ENCODE results near the gene FEV.

Gene FEV

DNA sequence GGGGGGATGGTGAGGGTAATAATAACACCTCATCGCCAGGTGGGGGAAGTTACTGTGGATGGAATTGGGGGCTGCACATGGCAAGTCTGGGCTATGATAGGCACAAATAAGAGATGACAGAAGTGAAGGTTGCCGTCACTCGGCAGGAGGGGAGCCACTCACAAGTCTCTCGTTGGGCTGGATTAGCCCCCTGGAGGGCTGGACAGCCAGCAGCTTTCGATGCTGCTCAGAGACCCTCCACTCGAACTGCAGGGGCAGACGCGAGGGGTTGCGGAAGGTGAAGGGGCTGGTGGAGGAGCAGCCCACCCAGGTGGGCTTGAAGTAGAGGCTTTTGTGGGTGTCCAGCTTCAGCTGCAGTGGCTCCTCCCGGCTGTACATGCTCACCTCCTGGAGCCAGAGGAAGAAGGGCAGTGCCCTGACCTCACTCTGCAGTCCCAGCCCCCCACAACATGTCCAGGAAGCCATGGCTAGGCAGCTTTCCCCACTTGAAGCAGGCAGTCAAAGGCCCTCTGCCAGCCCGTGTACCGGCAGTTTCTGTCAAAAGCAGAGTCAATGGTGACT, 38.1 kb upstream of the FEV start:
- no peak for DNase-seq (ENCODE audit: low spot score)
- peak overlapping the region; percentile 47 for H3K14ac ChIP-seq (ENCODE audit: low read length)
- H3K9me3 ChIP-seq (replicated peaks in 1 of 2; ENCODE audit: control insufficient read depth in 2 of 2, insufficient read depth in 1 of 2, low read depth in 1 of 2, low read length in 2 of 2) = no peaks in the 10 kb centered on the region
- H3K27me3 ChIP-seq (ENCODE audit: control insufficient read depth in 3 of 3, insufficient read depth in 3 of 3, low read depth in 1 of 3, low read length in 3 of 3) = peaks cover 0 to 77% (median 2%) of the 10 kb centered on the region in 3 experiments
- peak overlapping the region; percentile 67 for H3K18ac ChIP-seq (ENCODE audit: low read length)
- WGBS, 2 donors (ENCODE audit: extremely low coverage in 2 of 2, insufficient read length in 2 of 2, insufficient replicate concordance in 1 of 2) = no CpG with 5 or more reads among the region's 12 CpGs
- no peak overlapping the region for H2AFZ ChIP-seq (ENCODE audit: low read length)
- no peak overlapping the region for H3K4me3 ChIP-seq (ENCODE audit: low read length in 2 of 2)
- no peaks in the 10 kb centered on the region for H3K36me3 ChIP-seq (replicated peaks in 1 of 2; ENCODE audit: control insufficient read depth in 2 of 2, insufficient read depth in 2 of 2, low read length in 2 of 2)
- H3K9ac ChIP-seq (ENCODE audit: low read depth, low read length, poor library complexity) = peak overlapping the region; percentile 65
- H2AK5ac ChIP-seq (ENCODE audit: low read depth, low read length) = peak overlapping the region; percentile 54
- H4K8ac ChIP-seq (ENCODE audit: low read depth, low read length) = no peak overlapping the region
- H3K23ac ChIP-seq (ENCODE audit: low read depth, low read length, poor library complexity) = no peak overlapping the region
- no peak overlapping the region for H3K27ac ChIP-seq (replicated peaks; ENCODE audit: low read length)
- H3K4me2 ChIP-seq (ENCODE audit: insufficient read depth, low read length, poor library complexity, severe bottlenecking) = no peak overlapping the region
- peak overlapping the region; percentile 19 for H2BK120ac ChIP-seq (ENCODE audit: low read depth, low read length)
- peaks cover 4 to 13% of the 10 kb centered on the region in 2 donors for H3K4me1 ChIP-seq (ENCODE audit: control insufficient read depth in 2 of 2, insufficient read depth in 1 of 2, low read depth in 1 of 2, low read length in 2 of 2)
- no peak overlapping the region for H2BK15ac ChIP-seq (ENCODE audit: low read length)
- H4K91ac ChIP-seq (ENCODE audit: low read depth, low read length, poor library complexity) = no peak overlapping the region
- no peak overlapping the region for H2BK12ac ChIP-seq (ENCODE audit: low read length)
- no peak overlapping the region for H2BK5ac ChIP-seq (ENCODE audit: low read length)
- no peaks in the 10 kb centered on the region for H3K79me1 ChIP-seq (ENCODE audit: low read depth, low read length)
- H3K4ac ChIP-seq (ENCODE audit: low read length) = no peak overlapping the region

DNA sequence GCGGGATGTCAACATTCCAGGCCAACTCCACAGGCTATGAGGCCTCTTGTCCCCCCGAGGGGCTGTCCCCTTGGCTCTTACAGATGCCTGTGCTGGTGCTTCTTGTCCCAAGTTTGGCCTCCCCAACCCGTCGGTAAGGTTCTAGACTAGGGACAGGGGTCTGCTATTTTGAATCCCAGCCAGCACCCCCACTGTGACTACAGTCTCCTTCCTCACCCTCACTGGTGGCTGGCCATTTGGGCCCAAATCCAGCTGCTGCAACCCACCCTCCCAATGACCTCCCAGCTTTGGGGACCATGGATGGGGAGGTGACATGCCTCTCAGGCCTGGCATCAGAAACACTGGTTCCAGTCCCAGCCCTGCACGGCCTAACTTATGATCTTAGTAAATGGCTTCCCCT, 37.6 kb upstream of the FEV start:
- Histone ChIP-seq H3K4me1 (ENCODE audit: control insufficient read depth in 2 of 2, insufficient read depth in 1 of 2, low read depth in 1 of 2, low read length in 2 of 2) (peaks cover 4 to 13% of the 10 kb centered on the region in 2 donors), H2BK12ac (ENCODE audit: low read length) (no peak overlapping the region), H3K9me3 (replicated peaks in 1 of 2; ENCODE audit: control insufficient read depth in 2 of 2, insufficient read depth in 1 of 2, low read depth in 1 of 2, low read length in 2 of 2) (no peaks in the 10 kb centered on the region), H3K36me3 (replicated peaks in 1 of 2; ENCODE audit: control insufficient read depth in 2 of 2, insufficient read depth in 2 of 2, low read length in 2 of 2) (no peaks in the 10 kb centered on the region), H3K27me3 (ENCODE audit: control insufficient read depth in 3 of 3, insufficient read depth in 3 of 3, low read depth in 1 of 3, low read length in 3 of 3) (peaks cover 0 to 80% (median 2%) of the 10 kb centered on the region in 3 experiments), H4K91ac (ENCODE audit: low read depth, low read length, poor library complexity) (no peak overlapping the region), H2BK5ac (ENCODE audit: low read length) (no peak overlapping the region), H3K4me2 (ENCODE audit: insufficient read depth, low read length, poor library complexity, severe bottlenecking) (no peak overlapping the region), H3K14ac (ENCODE audit: low read length) (no peak overlapping the region), H3K9ac (ENCODE audit: low read depth, low read length, poor library complexity) (no peak overlapping the region), H2BK15ac (ENCODE audit: low read length) (no peak overlapping the region), H3K27ac (replicated peaks; ENCODE audit: low read length) (no peak overlapping the region), H3K4me3 (ENCODE audit: low read length in 2 of 2) (no peak overlapping the region), H3K18ac (ENCODE audit: low read length) (no peak overlapping the region), H4K8ac (ENCODE audit: low read depth, low read length) (no peak overlapping the region), H2AK5ac (ENCODE audit: low read depth, low read length) (peak overlapping the region; percentile 23), H2AFZ (ENCODE audit: low read length) (no peak overlapping the region), H3K4ac (ENCODE audit: low read length) (no peak overlapping the region), H2BK120ac (ENCODE audit: low read depth, low read length) (no peak overlapping the region), H3K23ac (ENCODE audit: low read depth, low read length, poor library complexity) (no peak overlapping the region), H3K79me1 (ENCODE audit: low read depth, low read length) (no peaks in the 10 kb centered on the region)
- DNase-seq (ENCODE audit: low spot score) = no peak
- WGBS, 2 donors (ENCODE audit: extremely low coverage in 2 of 2, insufficient read length in 2 of 2, insufficient replicate concordance in 1 of 2) = no CpG with 5 or more reads among the region's 5 CpGs

DNA sequence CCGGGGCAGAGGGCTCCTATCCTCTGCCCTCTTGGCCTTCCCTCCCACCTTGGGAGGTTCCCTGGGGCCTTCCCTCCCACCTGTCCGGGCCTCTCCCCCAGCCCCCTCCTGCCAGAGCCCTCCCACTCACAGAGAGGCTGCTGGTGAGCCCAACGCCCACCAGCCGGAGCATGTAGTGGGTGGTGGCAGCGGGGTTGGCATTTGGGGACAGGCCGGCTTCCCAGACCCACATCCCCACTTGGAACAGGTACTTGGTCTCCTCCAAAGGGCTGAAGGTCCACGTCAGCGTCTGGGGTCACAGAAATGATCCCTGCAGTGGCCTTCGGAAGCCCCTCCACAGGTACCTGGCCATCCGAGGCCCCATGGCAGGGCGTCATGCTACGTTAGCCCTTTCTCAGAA, 37.1 kb upstream of the FEV start:
- Histone ChIP-seq H3K79me1 (ENCODE audit: low read depth, low read length) (no peaks in the 10 kb centered on the region), H3K14ac (ENCODE audit: low read length) (peak overlapping the region; percentile 42), H2AFZ (ENCODE audit: low read length) (no peak overlapping the region), H3K4me2 (ENCODE audit: insufficient read depth, low read length, poor library complexity, severe bottlenecking) (no peak overlapping the region), H3K23ac (ENCODE audit: low read depth, low read length, poor library complexity) (no peak overlapping the region), H3K18ac (ENCODE audit: low read length) (peak overlapping the region; percentile 29), H2BK120ac (ENCODE audit: low read depth, low read length) (no peak overlapping the region), H2BK15ac (ENCODE audit: low read length) (peak overlapping the region; percentile 56), H3K27ac (replicated peaks; ENCODE audit: low read length) (no peak overlapping the region), H3K4me1 (ENCODE audit: control insufficient read depth in 2 of 2, insufficient read depth in 1 of 2, low read depth in 1 of 2, low read length in 2 of 2) (peaks cover 4 to 13% of the 10 kb centered on the region in 2 donors), H2BK12ac (ENCODE audit: low read length) (no peak overlapping the region), H4K91ac (ENCODE audit: low read depth, low read length, poor library complexity) (no peak overlapping the region), H3K36me3 (replicated peaks in 1 of 2; ENCODE audit: control insufficient read depth in 2 of 2, insufficient read depth in 2 of 2, low read length in 2 of 2) (no peaks in the 10 kb centered on the region), H3K9ac (ENCODE audit: low read depth, low read length, poor library complexity) (no peak overlapping the region), H3K4ac (ENCODE audit: low read length) (no peak overlapping the region), H3K9me3 (replicated peaks in 1 of 2; ENCODE audit: control insufficient read depth in 2 of 2, insufficient read depth in 1 of 2, low read depth in 1 of 2, low read length in 2 of 2) (no peaks in the 10 kb centered on the region), H2BK5ac (ENCODE audit: low read length) (no peak overlapping the region), H4K8ac (ENCODE audit: low read depth, low read length) (no peak overlapping the region), H2AK5ac (ENCODE audit: low read depth, low read length) (peak overlapping the region; percentile 13), H3K4me3 (ENCODE audit: low read length in 2 of 2) (no peak overlapping the region), H3K27me3 (ENCODE audit: control insufficient read depth in 3 of 3, insufficient read depth in 3 of 3, low read depth in 1 of 3, low read length in 3 of 3) (peaks cover 0 to 83% (median 2%) of the 10 kb centered on the region in 3 experiments)
- DNase-seq (ENCODE audit: low spot score) = no peak
- no CpG with 5 or more reads among the region's 12 CpGs for WGBS, 2 donors (ENCODE audit: extremely low coverage in 2 of 2, insufficient read length in 2 of 2, insufficient replicate concordance in 1 of 2)

DNA sequence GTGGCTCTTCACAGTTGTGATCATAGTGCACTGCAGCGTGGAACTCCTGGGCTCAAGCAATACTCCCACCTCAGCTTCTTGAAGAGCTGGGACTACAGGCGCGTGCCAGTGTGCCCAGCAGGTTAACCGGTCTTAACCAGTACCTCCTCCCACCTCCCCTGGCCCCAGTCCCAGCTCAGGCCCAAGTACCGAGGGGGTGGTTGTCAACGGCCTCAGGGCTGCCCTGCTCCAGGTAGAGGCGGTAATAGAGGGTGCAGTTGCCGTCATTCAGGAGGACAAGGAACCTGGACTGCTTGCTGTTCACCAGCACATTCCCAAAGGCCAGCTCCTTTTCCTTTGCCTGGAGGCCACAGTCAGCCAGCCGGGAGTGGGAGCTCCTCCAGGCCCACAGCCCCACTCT, 36.6 kb upstream of the FEV start:
- Histone ChIP-seq H3K27me3 (ENCODE audit: control insufficient read depth in 3 of 3, insufficient read depth in 3 of 3, low read depth in 1 of 3, low read length in 3 of 3) (peaks cover 0 to 83% (median 2%) of the 10 kb centered on the region in 3 experiments), H2BK15ac (ENCODE audit: low read length) (peak overlapping the region; percentile 56), H3K79me1 (ENCODE audit: low read depth, low read length) (no peaks in the 10 kb centered on the region), H2BK120ac (ENCODE audit: low read depth, low read length) (no peak overlapping the region), H3K36me3 (replicated peaks in 1 of 2; ENCODE audit: control insufficient read depth in 2 of 2, insufficient read depth in 2 of 2, low read length in 2 of 2) (no peaks in the 10 kb centered on the region), H4K8ac (ENCODE audit: low read depth, low read length) (no peak overlapping the region), H4K91ac (ENCODE audit: low read depth, low read length, poor library complexity) (peak overlapping the region; percentile 70), H3K4me2 (ENCODE audit: insufficient read depth, low read length, poor library complexity, severe bottlenecking) (no peak overlapping the region), H3K4ac (ENCODE audit: low read length) (no peak overlapping the region), H3K4me3 (ENCODE audit: low read length in 2 of 2) (no peak overlapping the region), H2BK5ac (ENCODE audit: low read length) (peak overlapping the region; percentile 68), H3K27ac (replicated peaks; ENCODE audit: low read length) (no peak overlapping the region), H3K18ac (ENCODE audit: low read length) (peak overlapping the region; percentile 29), H2BK12ac (ENCODE audit: low read length) (no peak overlapping the region), H3K23ac (ENCODE audit: low read depth, low read length, poor library complexity) (no peak overlapping the region), H3K9me3 (replicated peaks in 1 of 2; ENCODE audit: control insufficient read depth in 2 of 2, insufficient read depth in 1 of 2, low read depth in 1 of 2, low read length in 2 of 2) (no peaks in the 10 kb centered on the region), H3K9ac (ENCODE audit: low read depth, low read length, poor library complexity) (no peak overlapping the region), H2AFZ (ENCODE audit: low read length) (no peak overlapping the region), H2AK5ac (ENCODE audit: low read depth, low read length) (peak overlapping the region; percentile 13), H3K14ac (ENCODE audit: low read length) (peak overlapping the region; percentile 42), H3K4me1 (ENCODE audit: control insufficient read depth in 2 of 2, insufficient read depth in 1 of 2, low read depth in 1 of 2, low read length in 2 of 2) (peaks cover 4 to 13% of the 10 kb centered on the region in 2 donors)
- WGBS, 2 donors (ENCODE audit: extremely low coverage in 2 of 2, insufficient read length in 2 of 2, insufficient replicate concordance in 1 of 2) = no CpG with 5 or more reads among the region's 9 CpGs
- DNase-seq (ENCODE audit: low spot score) = no peak

Measured in neuronal stem cell (in vitro differentiated cells).